ENCODE results near the gene NFATC4.
"Not testable (repeated sequence)": the region's sequence is repeated elsewhere in the genome, so short reads cannot be mapped to it uniquely, and the experiment has no call there.

Gene NFATC4

DNA sequence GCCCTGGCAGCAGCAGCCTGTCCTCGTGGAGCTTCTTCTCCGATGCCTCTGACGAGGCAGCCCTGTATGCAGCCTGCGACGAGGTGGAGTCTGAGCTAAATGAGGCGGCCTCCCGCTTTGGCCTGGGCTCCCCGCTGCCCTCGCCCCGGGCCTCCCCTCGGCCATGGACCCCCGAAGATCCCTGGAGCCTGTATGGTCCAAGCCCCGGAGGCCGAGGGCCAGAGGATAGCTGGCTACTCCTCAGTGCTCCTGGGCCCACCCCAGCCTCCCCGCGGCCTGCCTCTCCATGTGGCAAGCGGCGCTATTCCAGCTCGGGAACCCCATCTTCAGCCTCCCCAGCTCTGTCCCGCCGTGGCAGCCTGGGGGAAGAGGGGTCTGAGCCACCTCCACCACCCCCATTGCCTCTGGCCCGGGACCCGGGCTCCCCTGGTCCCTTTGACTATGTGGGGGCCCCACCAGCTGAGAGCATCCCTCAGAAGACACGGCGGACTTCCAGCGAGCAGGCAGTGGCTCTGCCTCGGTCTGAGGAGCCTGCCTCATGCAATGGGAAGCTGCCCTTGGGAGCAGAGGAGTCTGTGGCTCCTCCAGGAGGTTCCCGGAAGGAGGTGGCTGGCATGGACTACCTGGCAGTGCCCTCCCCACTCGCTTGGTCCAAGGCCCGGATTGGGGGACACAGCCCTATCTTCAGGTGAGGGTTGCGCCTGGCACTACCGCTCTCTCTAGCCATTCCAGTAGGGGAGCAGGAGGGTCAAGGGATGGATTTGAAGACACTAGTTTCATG is 2.1 kb downstream of the NFATC4 start:
- no peaks in the 10 kb centered on the region for H3K9me3 ChIP-seq (ENCODE audit: control insufficient read depth, low read depth, low read length)
- no peak overlapping the region for H3K4me3 ChIP-seq (ENCODE audit: low read length)
- peaks cover 3% of the 10 kb centered on the region for H3K27me3 ChIP-seq (ENCODE audit: control insufficient read depth, insufficient read depth, low read length)
- peaks cover 15% of the 10 kb centered on the region for H3K4me1 ChIP-seq (ENCODE audit: control insufficient read depth, low read depth, low read length)
- H3K9ac ChIP-seq (ENCODE audit: low read length) = no peak overlapping the region
- H3K36me3 ChIP-seq (ENCODE audit: control insufficient read depth, low read depth, low read length) = peaks cover 19% of the 10 kb centered on the region
- no peak overlapping the region for H3K27ac ChIP-seq (ENCODE audit: low read length)

- Histone ChIP-seq H3K9ac (ENCODE audit: low read length) (no peak overlapping the region), H3K9me3 (ENCODE audit: control insufficient read depth, low read depth, low read length) (no peaks in the 10 kb centered on the region), H3K4me1 (ENCODE audit: control insufficient read depth, low read depth, low read length) (peaks cover 11% of the 10 kb centered on the region), H3K4me3 (ENCODE audit: low read length) (no peak overlapping the region), H3K27me3 (ENCODE audit: control insufficient read depth, insufficient read depth, low read length) (no peaks in the 10 kb centered on the region), H3K27ac (ENCODE audit: low read length) (no peak overlapping the region), H3K36me3 (ENCODE audit: control insufficient read depth, low read depth, low read length) (peaks cover 21% of the 10 kb centered on the region)
These were observed 2.8 kb downstream of the NFATC4 start for GRCh38 chr14:24370748-24371147.

DNA sequence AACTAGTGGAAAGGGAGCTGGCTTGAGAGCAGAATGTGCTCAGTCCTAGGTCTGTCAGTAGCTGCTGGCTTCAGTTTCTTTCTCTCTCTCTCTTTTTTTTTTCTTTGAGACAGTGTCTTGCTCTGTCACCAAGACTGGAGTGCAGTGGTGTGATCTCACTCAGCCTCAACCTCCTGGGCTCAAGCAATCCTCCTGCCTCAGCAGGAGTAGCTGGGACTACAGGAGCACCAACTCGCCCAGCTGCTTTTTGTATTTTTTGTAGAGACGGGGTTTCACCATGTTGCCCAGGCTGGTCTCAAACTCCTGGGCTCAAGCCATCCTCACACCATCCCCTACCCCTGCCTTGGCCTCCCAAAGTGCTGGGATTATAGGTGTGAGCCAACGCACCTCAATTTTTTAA is 3.6 kb downstream of the NFATC4 start:
- not testable (repeated sequence) for H3K4me1 ChIP-seq (ENCODE audit: control insufficient read depth, low read depth, low read length); H3K27ac ChIP-seq (ENCODE audit: low read length); H3K27me3 ChIP-seq (ENCODE audit: control insufficient read depth, insufficient read depth, low read length); H3K9ac ChIP-seq (ENCODE audit: low read length); H3K9me3 ChIP-seq (ENCODE audit: control insufficient read depth, low read depth, low read length); H3K4me3 ChIP-seq (ENCODE audit: low read length)
- H3K36me3 ChIP-seq (ENCODE audit: control insufficient read depth, low read depth, low read length) = peaks cover 21% of the 10 kb centered on the region

GRCh38 chr14:24372701-24373416 is 4.9 kb downstream of the NFATC4 start:
- peaks cover 13% of the 10 kb centered on the region for H3K4me1 ChIP-seq (ENCODE audit: control insufficient read depth, low read depth, low read length)
- H3K36me3 ChIP-seq (ENCODE audit: control insufficient read depth, low read depth, low read length) = peaks cover 21% of the 10 kb centered on the region

GRCh38 chr14:24376448-24377070 is 8.6 kb downstream of the NFATC4 start:
- H3K27me3 ChIP-seq (ENCODE audit: control insufficient read depth, insufficient read depth, low read length) = no peaks in the 10 kb centered on the region
- H3K27ac ChIP-seq (ENCODE audit: low read length) = no peak overlapping the region
- peaks cover 7% of the 10 kb centered on the region for H3K4me1 ChIP-seq (ENCODE audit: control insufficient read depth, low read depth, low read length)
- H3K9me3 ChIP-seq (ENCODE audit: control insufficient read depth, low read depth, low read length) = no peaks in the 10 kb centered on the region
- H3K4me3 ChIP-seq (ENCODE audit: low read length) = peak overlapping the region; percentile 41
- peaks cover 21% of the 10 kb centered on the region for H3K36me3 ChIP-seq (ENCODE audit: control insufficient read depth, low read depth, low read length)
- no peak overlapping the region for H3K9ac ChIP-seq (ENCODE audit: low read length)

More at GRCh38 chr14:24372701-24373416, 4.9 kb downstream of the NFATC4 start:
- no peak overlapping the region for H3K9ac ChIP-seq (ENCODE audit: low read length)
- H3K4me3 ChIP-seq (ENCODE audit: low read length) = no peak overlapping the region
- H3K9me3 ChIP-seq (ENCODE audit: control insufficient read depth, low read depth, low read length) = no peaks in the 10 kb centered on the region
- H3K27me3 ChIP-seq (ENCODE audit: control insufficient read depth, insufficient read depth, low read length) = no peaks in the 10 kb centered on the region
- no peak overlapping the region for H3K27ac ChIP-seq (ENCODE audit: low read length)

DNA sequence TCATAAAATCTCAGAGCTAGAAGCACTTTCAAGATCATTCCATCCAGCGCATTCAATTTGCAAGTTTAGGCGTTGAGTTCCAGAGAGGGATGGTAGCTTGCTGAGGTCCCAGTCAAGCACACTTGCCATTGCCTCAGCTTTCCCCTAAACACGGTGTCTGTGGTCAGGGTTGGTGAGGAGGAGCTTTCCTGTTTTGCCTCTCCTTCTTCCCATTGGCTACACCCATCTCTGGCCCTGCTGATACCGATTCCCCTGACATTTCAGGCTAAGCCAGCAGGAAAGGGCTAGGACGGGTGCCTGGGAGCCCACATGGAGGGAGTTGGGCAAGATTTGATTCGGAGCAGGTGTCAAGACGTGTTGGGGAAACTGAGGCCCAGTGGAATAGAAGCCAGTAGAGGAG is 9.1 kb downstream of the NFATC4 start:
- peaks cover 7% of the 10 kb centered on the region for H3K4me1 ChIP-seq (ENCODE audit: control insufficient read depth, low read depth, low read length)
- peaks cover 21% of the 10 kb centered on the region for H3K36me3 ChIP-seq (ENCODE audit: control insufficient read depth, low read depth, low read length)
- H3K9ac ChIP-seq (ENCODE audit: low read length) = no peak overlapping the region
- no peaks in the 10 kb centered on the region for H3K9me3 ChIP-seq (ENCODE audit: control insufficient read depth, low read depth, low read length)
- H3K4me3 ChIP-seq (ENCODE audit: low read length) = peak overlapping the region; percentile 41
- no peaks in the 10 kb centered on the region for H3K27me3 ChIP-seq (ENCODE audit: control insufficient read depth, insufficient read depth, low read length)
- H3K27ac ChIP-seq (ENCODE audit: low read length) = no peak overlapping the region

- H3K9me3 ChIP-seq (ENCODE audit: control insufficient read depth, low read depth, low read length) = no peaks in the 10 kb centered on the region
- peaks cover 7% of the 10 kb centered on the region for H3K4me1 ChIP-seq (ENCODE audit: control insufficient read depth, low read depth, low read length)
- H3K27me3 ChIP-seq (ENCODE audit: control insufficient read depth, insufficient read depth, low read length) = no peaks in the 10 kb centered on the region
- H3K4me3 ChIP-seq (ENCODE audit: low read length) = no peak overlapping the region
- H3K27ac ChIP-seq (ENCODE audit: low read length) = no peak overlapping the region
- H3K9ac ChIP-seq (ENCODE audit: low read length) = no peak overlapping the region
- H3K36me3 ChIP-seq (ENCODE audit: control insufficient read depth, low read depth, low read length) = peaks cover 21% of the 10 kb centered on the region
These were observed 9.7 kb downstream of the NFATC4 start for GRCh38 chr14:24377657-24378056.

DNA sequence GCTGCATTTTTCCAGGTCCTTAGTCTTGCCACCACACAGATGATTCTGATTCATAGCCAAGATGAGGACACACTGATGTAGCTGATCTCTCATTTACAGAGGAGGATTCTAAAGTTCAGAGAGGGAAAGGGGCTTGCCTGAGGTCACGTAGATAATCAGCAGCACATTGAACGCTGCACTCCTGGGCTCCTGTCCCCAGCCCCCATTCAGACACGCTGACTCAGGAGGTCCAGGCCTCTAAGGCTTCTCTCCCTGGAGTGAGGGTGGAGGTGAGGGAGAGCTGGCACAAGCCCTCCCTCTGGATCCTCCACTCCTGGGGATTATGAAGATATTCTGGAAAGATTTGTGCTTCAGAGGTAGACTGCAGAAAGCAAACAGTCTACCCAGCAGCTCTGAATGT is 10.3 kb downstream of the NFATC4 start:
- H3K36me3 ChIP-seq (ENCODE audit: control insufficient read depth, low read depth, low read length) = peaks cover 16% of the 10 kb centered on the region
- no peaks in the 10 kb centered on the region for H3K27me3 ChIP-seq (ENCODE audit: control insufficient read depth, insufficient read depth, low read length)
- H3K27ac ChIP-seq (ENCODE audit: low read length) = no peak overlapping the region
- H3K9me3 ChIP-seq (ENCODE audit: control insufficient read depth, low read depth, low read length) = no peaks in the 10 kb centered on the region
- peaks cover 7% of the 10 kb centered on the region for H3K4me1 ChIP-seq (ENCODE audit: control insufficient read depth, low read depth, low read length)
- no peak overlapping the region for H3K4me3 ChIP-seq (ENCODE audit: low read length)
- no peak overlapping the region for H3K9ac ChIP-seq (ENCODE audit: low read length)

DNA sequence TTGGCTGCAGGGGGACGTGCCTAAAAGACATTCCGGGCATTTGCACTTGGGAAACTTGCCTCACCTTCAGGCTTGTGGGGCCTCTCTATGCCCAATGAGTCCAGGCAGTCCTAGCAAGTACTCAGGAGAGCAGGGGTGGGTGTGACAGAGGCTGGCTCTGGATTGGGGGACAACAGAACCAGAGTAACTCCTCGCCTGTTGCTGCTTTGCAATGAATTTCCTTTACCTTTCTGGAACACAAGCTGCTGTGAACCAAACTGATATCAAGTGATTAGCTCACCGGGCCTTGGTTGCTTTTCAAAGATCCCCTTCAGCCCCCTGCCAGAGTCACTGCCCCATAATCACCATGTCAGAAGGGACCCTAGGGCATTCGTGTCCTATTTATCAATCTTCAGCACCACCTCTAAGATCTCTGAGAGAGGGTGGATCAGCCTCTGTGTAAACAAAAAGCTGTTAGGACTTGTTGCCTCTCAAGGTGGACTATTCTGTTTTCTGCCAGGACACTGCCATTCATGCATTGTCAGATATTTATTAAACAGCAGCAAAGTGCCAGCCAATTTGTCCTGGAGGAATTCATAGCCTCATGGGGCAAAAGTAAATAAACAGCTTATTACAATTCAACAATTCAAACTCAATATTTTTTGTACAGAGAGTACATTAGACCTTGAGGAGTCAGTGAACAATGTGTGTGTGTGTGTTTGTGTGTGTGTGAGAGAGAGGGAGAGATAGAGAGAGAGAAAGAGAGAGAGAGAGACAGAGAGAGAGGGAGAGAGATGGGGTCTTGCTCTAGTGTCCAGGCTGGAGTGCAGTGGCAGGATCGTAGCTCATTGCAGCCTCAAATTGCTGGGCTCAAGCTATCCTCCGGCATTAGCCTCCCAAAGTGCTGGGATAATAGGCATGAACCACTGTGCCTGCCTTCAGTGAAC is 11.3 kb downstream of the NFATC4 start:
- peaks cover 7% of the 10 kb centered on the region for H3K4me1 ChIP-seq (ENCODE audit: control insufficient read depth, low read depth, low read length)
- no peaks in the 10 kb centered on the region for H3K27me3 ChIP-seq (ENCODE audit: control insufficient read depth, insufficient read depth, low read length)
- no peak overlapping the region for H3K27ac ChIP-seq (ENCODE audit: low read length)
- no peak overlapping the region for H3K4me3 ChIP-seq (ENCODE audit: low read length)
- peaks cover 7% of the 10 kb centered on the region for H3K36me3 ChIP-seq (ENCODE audit: control insufficient read depth, low read depth, low read length)
- no peaks in the 10 kb centered on the region for H3K9me3 ChIP-seq (ENCODE audit: control insufficient read depth, low read depth, low read length)
- no peak overlapping the region for H3K9ac ChIP-seq (ENCODE audit: low read length)

DNA sequence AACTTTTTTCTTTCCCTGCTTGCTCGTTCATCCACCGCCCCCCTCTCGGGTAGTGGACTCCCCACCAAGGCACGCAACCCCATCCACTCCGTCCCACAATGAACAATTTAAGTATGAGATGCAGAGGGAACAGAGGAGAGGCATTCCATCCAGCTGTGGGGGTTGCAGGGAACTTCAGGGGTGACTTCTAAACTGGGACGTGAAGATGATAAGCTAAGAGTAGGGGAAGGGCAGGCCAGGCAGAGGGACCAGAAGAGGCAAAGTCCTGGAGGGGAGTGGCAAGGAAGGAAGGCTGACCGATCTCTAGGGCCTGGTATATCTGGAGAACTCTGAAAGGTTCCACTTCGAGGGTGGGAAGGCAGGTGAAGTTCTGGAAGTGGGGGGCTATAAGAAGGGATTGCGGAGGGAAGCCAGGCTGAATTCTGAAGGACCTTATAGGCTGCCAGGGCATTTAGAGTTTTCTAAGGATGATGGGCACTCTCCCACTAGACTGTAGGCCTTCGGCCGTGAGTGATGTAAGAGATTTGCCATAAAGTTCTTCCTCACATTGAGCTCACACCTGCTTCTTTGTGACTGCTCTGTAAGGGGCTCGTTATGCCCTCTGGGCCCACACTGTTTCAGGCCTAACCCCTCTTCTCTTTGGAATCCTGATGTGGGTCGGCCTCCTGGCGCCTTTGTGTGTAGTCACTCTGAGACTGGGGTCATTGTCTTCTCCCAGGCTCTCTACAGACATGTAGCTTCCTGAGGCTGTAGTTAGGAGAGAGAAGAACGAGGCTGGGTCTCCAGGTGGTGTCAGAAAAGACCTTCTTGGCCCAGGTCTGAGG is 12.1 kb downstream of the NFATC4 start:
- Histone ChIP-seq H3K4me3 (ENCODE audit: low read length) (no peak overlapping the region), H3K27ac (ENCODE audit: low read length) (no peak overlapping the region), H3K4me1 (ENCODE audit: control insufficient read depth, low read depth, low read length) (peaks cover 7% of the 10 kb centered on the region), H3K27me3 (ENCODE audit: control insufficient read depth, insufficient read depth, low read length) (no peaks in the 10 kb centered on the region), H3K9ac (ENCODE audit: low read length) (no peak overlapping the region), H3K36me3 (ENCODE audit: control insufficient read depth, low read depth, low read length) (peaks cover 2% of the 10 kb centered on the region), H3K9me3 (ENCODE audit: control insufficient read depth, low read depth, low read length) (no peaks in the 10 kb centered on the region)
